IMR-90 (cell line): ENCODE results near the gene MAML2. TPM values are rescaled to one million over a fixed set of nuclear protein-coding genes. Genes with fewer than 3 reads are reported as not detected.

ENCODE experiments used
- ATAC-seq: fragments of 200-7000 bp; cut with Tn5 transposase; 2 replicates; pipeline ENCODE4 v1.9.1; 2020; ENCODE audit warnings: low read depth, mild to moderate bottlenecking, moderate library complexity
- BruUV-seq: library from RNA; stranded (reverse); fragments of 400-500 nt; replicated peaks from 2 replicates; lab custom pipeline; 2021; lab: Mats Ljungman, UMichigan
- CTCF ChIA-PET: fragments of 300-600 bp; formaldehyde crosslinking; extraction: SDS; loops from one replicate; lab custom pipeline; 2021; ENCODE audit warnings: antibody characterized with exemption; lab: Yijun Ruan, JAX
- POLR2A ChIA-PET: fragments of 300-600 bp; sonication (Branson Sonifier 250); formaldehyde crosslinking; loops from one replicate; lab custom pipeline; 2022; ENCODE audit warnings: antibody characterized with exemption; ENCODE audit not compliant: unreplicated experiment; lab: Charles Lee
- DNase-seq: peaks from one replicate; pipeline ENCODE4 v3.0.0; 2013
- H2AFZ ChIP-seq: replicated peaks from 2 replicates; pipeline ENCODE3; 2013; ENCODE audit warnings: low read length, mild to moderate bottlenecking; ENCODE audit not compliant: poor library complexity
- H2AK5ac ChIP-seq: 2 replicates; pipeline ENCODE4 v1.6.1; 2013; ENCODE audit warnings: low read depth, low read length, inconsistent platforms
- H2AK9ac ChIP-seq: replicated peaks from 2 replicates; pipeline ENCODE3; 2013; ENCODE audit warnings: mild to moderate bottlenecking, low read depth, low read length, moderate library complexity; ENCODE audit not compliant: poor library complexity
- H2BK120ac ChIP-seq: 2 replicates; pipeline ENCODE4 v1.6.1; 2013; ENCODE audit warnings: low read depth, low read length, inconsistent platforms
- H2BK15ac ChIP-seq: 3 replicates; pipeline ENCODE4 v1.6.1; 2013; ENCODE audit warnings: low read depth, low read length, inconsistent platforms
- H2BK20ac ChIP-seq: 2 replicates; pipeline ENCODE4 v1.6.1; 2013; ENCODE audit warnings: low read depth, mild to moderate bottlenecking, inconsistent platforms, low read length, moderate library complexity
- H2BK5ac ChIP-seq: 2 replicates; pipeline ENCODE4 v1.6.1; 2013; ENCODE audit warnings: mild to moderate bottlenecking, low read depth, low read length, inconsistent platforms; ENCODE audit not compliant: poor library complexity, severe bottlenecking
- H3K14ac ChIP-seq: replicated peaks from 2 replicates; pipeline ENCODE4 v1.6.1; 2013; ENCODE audit warnings: low read depth, low read length, inconsistent platforms
- H3K18ac ChIP-seq: 2 replicates; pipeline ENCODE4 v1.6.1; 2013; ENCODE audit warnings: low read depth, low read length, control low read depth
- H3K23ac ChIP-seq: 2 replicates; pipeline ENCODE4 v1.6.1; 2013; ENCODE audit warnings: low read depth, low read length, inconsistent platforms
- H3K27ac ChIP-seq: 2 replicates; pipeline ENCODE4 v1.5.1; 2013; ENCODE audit warnings: mild to moderate bottlenecking, control low read depth, low read length; ENCODE audit not compliant: insufficient read depth
- H3K27me3 ChIP-seq: 2 replicates; pipeline ENCODE4 v1.6.1; 2013; ENCODE audit warnings: low read length; ENCODE audit not compliant: control insufficient read depth, insufficient read depth
- H3K36me3 ChIP-seq: 2 replicates; pipeline ENCODE4 v1.6.1; 2013; ENCODE audit warnings: low read length, mixed read lengths; ENCODE audit not compliant: control insufficient read depth, insufficient read depth
- H3K4ac ChIP-seq: 2 replicates; pipeline ENCODE4 v1.6.1; 2013; ENCODE audit warnings: low read depth, low read length, inconsistent platforms
- H3K4me1 ChIP-seq: 2 replicates; pipeline ENCODE4 v1.6.1; 2013; ENCODE audit warnings: low read length, mixed read lengths; ENCODE audit not compliant: control insufficient read depth, insufficient read depth
- H3K4me2 ChIP-seq: 2 replicates; pipeline ENCODE4 v1.6.1; 2013; ENCODE audit warnings: low read depth, mild to moderate bottlenecking, control low read depth, low read length, moderate library complexity
- H3K4me3 ChIP-seq: 2 replicates; pipeline ENCODE4 v1.5.1; 2013; ENCODE audit warnings: low read depth, mild to moderate bottlenecking, control low read depth, low read length, moderate library complexity; ENCODE audit not compliant: insufficient read depth
- H3K56ac ChIP-seq: 2 replicates; pipeline ENCODE4 v1.6.1; 2013; ENCODE audit warnings: low read length, inconsistent platforms; ENCODE audit not compliant: insufficient read depth; ENCODE audit errors: extremely low read depth
- H3K79me1 ChIP-seq, 2 experiments: 2 replicates each; pipeline ENCODE4 v1.6.1; 2013; ENCODE audit warnings: low read length in 2 of 2, inconsistent platforms in 1 of 2, low read depth in 1 of 2
- H3K9ac ChIP-seq: 2 replicates; pipeline ENCODE4 v1.6.1; 2013; ENCODE audit warnings: low read depth, low read length, control low read depth
- H3K9me1 ChIP-seq: 2 replicates; pipeline ENCODE4 v1.6.1; 2013; ENCODE audit warnings: low read length, inconsistent platforms; ENCODE audit not compliant: insufficient read depth
- H3K9me3 ChIP-seq: 2 replicates; pipeline ENCODE4 v1.6.1; 2013; ENCODE audit warnings: low read length; ENCODE audit not compliant: control insufficient read depth, insufficient read depth
- H4K20me1 ChIP-seq: 2 replicates; pipeline ENCODE4 v1.6.1; 2013; ENCODE audit warnings: low read length, inconsistent platforms; ENCODE audit not compliant: insufficient read depth
- H4K5ac ChIP-seq: 2 replicates; pipeline ENCODE4 v1.6.1; 2013; ENCODE audit warnings: mild to moderate bottlenecking, low read depth, low read length, control low read depth
- H4K8ac ChIP-seq, 2 experiments: 2 replicates each; pipeline ENCODE4 v1.6.1; 2013; ENCODE audit warnings: low read depth in 2 of 2, low read length in 2 of 2, control low read depth in 1 of 2, inconsistent platforms in 1 of 2
- H4K91ac ChIP-seq: 2 replicates; pipeline ENCODE4 v1.6.1; 2013; ENCODE audit warnings: low read depth, low read length, inconsistent platforms; ENCODE audit not compliant: insufficient read depth
- CEBPB ChIP-seq: IDR thresholded peaks from 2 replicates; pipeline ENCODE4 v1.6.1; 2012; ENCODE audit warnings: low read depth, low read length, improper control_type of control experiment
- MAFK ChIP-seq: IDR thresholded peaks from 2 replicates; pipeline ENCODE4 v1.6.1; 2012; ENCODE audit warnings: low read depth, low read length, improper control_type of control experiment
- WGBS, 2 experiments: methylation state at CpG; one replicate each; pipeline versions ENCODE4 v1.1.5 to v1.1.7; 2013; ENCODE audit warnings: missing lambda C conversion rate in 2 of 2; ENCODE audit not compliant: insufficient read length in 1 of 2; ENCODE audit errors: extremely low coverage in 2 of 2; 5-methylcytosine and 5-hydroxymethylcytosine counted together
- dilution Hi-C: fragments of 300-500 bp; cut with HindIII; formaldehyde crosslinking; loops from one replicate; pipeline ENCODE4 v1.14.3; 2018; ENCODE audit warnings: low sequenced_read_pairs; ENCODE audit not compliant: unreplicated experiment
- in situ Hi-C: fragments of 300-500 bp; cut with MboI; formaldehyde crosslinking; loops from 3 replicates; pipeline ENCODE4 v1.14.3; 2019; ENCODE audit warnings: low sequenced_read_pairs, inconsistent platforms, mixed read lengths
- intact Hi-C: fragments of 100-400 bp; cut with micrococcal nuclease; formaldehyde crosslinking; loops from 2 replicates; pipeline ENCODE4 v1.10.0; 2022
- polyA plus RNA-seq, 3 experiments: library from polyadenylated mRNA; depleted of rRNA; stranded (reverse); fragments of >200 nt; gene quantifications; 2 replicates each; pipeline ENCODE4 v1.2.3, GENCODE V29; 2012; ENCODE audit warnings: low replicate concordance in 1 of 3
- total RNA-seq: library from RNA; depleted of rRNA; stranded (reverse); fragments of >200 nt; gene quantifications from 2 replicates; pipeline ENCODE4 v1.2.3, GENCODE V29; 2012

The MAML2 gene
- total and polyA plus RNA-seq, 2 of the 4 experiments (the other 2 are of a cell fraction) = 15.0 to 19.5 TPM

DNA sequence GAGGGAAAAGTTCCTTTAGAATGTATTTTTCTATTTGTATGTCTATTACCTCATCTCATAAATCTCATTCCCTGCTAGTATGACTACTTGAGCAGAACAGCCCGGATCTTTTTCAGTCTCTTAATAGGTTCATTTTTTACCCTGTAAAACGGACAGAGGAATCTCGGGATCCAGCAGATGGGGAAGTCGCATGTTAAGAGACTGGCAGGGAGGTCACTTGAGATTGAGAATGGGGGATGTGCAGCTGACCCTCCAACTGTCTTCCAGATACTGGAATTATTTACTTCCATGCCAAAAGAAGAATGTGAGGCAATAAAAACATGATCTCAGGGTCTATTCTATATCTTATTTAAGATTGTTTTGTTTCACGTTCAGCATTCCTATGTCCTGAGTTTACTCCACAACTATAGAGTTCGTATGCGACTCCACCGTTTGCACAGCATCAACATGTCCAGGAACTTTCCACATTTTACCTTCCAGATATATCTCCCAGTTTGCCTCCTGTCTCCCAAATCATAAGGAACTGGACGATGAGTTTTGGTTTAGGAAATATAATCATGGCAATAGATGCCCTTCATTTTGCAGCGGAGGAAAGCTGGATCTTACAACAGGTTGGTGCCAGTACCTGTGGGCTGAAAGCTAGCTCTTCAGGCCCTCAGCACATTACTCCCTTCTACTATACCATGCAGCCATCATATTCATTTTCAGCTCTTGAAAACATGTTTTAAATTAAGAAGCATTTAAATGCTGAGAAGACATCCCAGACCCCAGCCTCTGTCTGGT, 181.5 kb downstream of the MAML2 start:
- Histone ChIP-seq H3K4ac (peak overlapping the region; percentile 93), H4K8ac (peak overlapping the region; percentile 76 to 85), H3K4me3 (no peak overlapping the region), H4K91ac (peak overlapping the region; percentile 90), H3K36me3 (no peaks in the 10 kb centered on the region), H3K27me3 (no peaks in the 10 kb centered on the region), H2BK20ac (peak overlapping the region; percentile 92), H4K5ac (peak overlapping the region; percentile 98), H2AK9ac (no peak overlapping the region), H3K14ac (peak overlapping the region; percentile 87), H3K18ac (peak overlapping the region; percentile 96), H4K20me1 (no peaks in the 10 kb centered on the region), H3K56ac (peak overlapping the region; percentile 67), H2BK120ac (peak overlapping the region; percentile 95), H2BK5ac (peak overlapping the region; percentile 89), H3K9me3 (no peaks in the 10 kb centered on the region), H3K23ac (peak overlapping the region; percentile 50; the same call in 1 of the 2 replicates), H3K27ac (peak overlapping the region; percentile 92), H3K9me1 (peaks cover 18% of the 10 kb centered on the region), H2AFZ (no peak overlapping the region), H3K9ac (peak overlapping the region; percentile 58; the same call in 1 of the 2 replicates), H3K79me1 (peaks cover 24 to 70% of the 10 kb centered on the region in 2 experiments), H2AK5ac (peak overlapping the region; percentile 64; the same call in 1 of the 2 replicates), H2BK15ac (peak overlapping the region; percentile 90), H3K4me2 (peak overlapping the region; percentile 93), H3K4me1 (peaks cover 23% of the 10 kb centered on the region)
- ChIA-PET CTCF (no interaction called here), POLR2A (no interaction called here)
- DNase-seq (peak; percentile 68), ATAC-seq (peak; percentile 18)
- WGBS, 2 experiments = 100% methylated on average over 2 of the region's 10 CpGs; no CpG with 5 or more reads in 1 of the 2 experiments
- in situ Hi-C loops = loop anchor here (5.0 kb wide), 1 partner anchor 181 kb away; the partner anchor contains the start of gene MAML2
- TF ChIP-seq CEBPB = 0 out of 2 replicates have a peak, but pooled peaks have one; percentile 22
- TF ChIP-seq MAFK = no peak
- dilution Hi-C loops = no loop called here
- intact Hi-C loops = loop anchor here (5.0 kb wide), 1 partner anchor 369 kb away; the partner anchor contains the start of gene CEP57
- BruUV-seq = no TSS peak
